Measurements from ENCODE around the gene MYO1D.

GRCh38 chr17:32629563-32630190, 247.2 kb downstream of the MYO1D start:
- TF ChIP-seq EZH2 (IDR thresholded peaks at IDR 0.05; ENCODE audit: low read depth) (no peak), CTCF (conservative IDR thresholded peaks at IDR 0.05) (no peak)
